WERI-Rb-1 (cell line): ENCODE measurements around the gene COX8A.

Source experiments
- DNase-seq: peaks from one replicate; pipeline ENCODE4 v3.0.0-alpha.2; 2020
- H3K27ac ChIP-seq: fragments of 250-450 bp; sonication (Bioruptor Pico); 2 replicates; pipeline ENCODE4 v1.5.1; 2020; ENCODE audit warnings: mild to moderate bottlenecking, moderate library complexity
- H3K27me3 ChIP-seq: fragments of 250-450 bp; sonication (Bioruptor Pico); 2 replicates; pipeline ENCODE4 v1.5.1; 2021; ENCODE audit warnings: mild to moderate bottlenecking, low read depth, moderate library complexity; ENCODE audit not compliant: insufficient read depth, severe bottlenecking
- H3K36me3 ChIP-seq: fragments of 250-450 bp; sonication (Bioruptor Pico); 2 replicates; pipeline ENCODE4 v1.5.1; 2020; ENCODE audit warnings: mild to moderate bottlenecking, moderate library complexity
- H3K4me3 ChIP-seq: 2 replicates; pipeline ENCODE4 v1.5.1; 2011; ENCODE audit warnings: low read depth, mild to moderate bottlenecking, control low read depth, low read length
- H3K9me3 ChIP-seq: fragments of 250-450 bp; sonication (Bioruptor Pico); 2 replicates; pipeline ENCODE4 v1.5.1; 2021; ENCODE audit warnings: mild to moderate bottlenecking, moderate library complexity; ENCODE audit not compliant: severe bottlenecking
- TF ChIP-seq, protein P1 (sequence below): IDR thresholded peaks from 2 replicates; pipeline ENCODE4 v1.5.1; 2011; ENCODE audit warnings: low read depth, mild to moderate bottlenecking, control low read depth, inconsistent platforms, low read length

Gene COX8A

GRCh38 chr11:63942803-63943202 lies 31.6 kb upstream of the COX8A start:
- H3K36me3 ChIP-seq, result peaks cover 40% of the 10 kb centered on the region
- H3K27me3 ChIP-seq, result no peaks in the 10 kb centered on the region
- no peak overlapping the region for H3K4me3 ChIP-seq
- DNase-seq, result no peak
- H3K9me3 ChIP-seq, result no peaks in the 10 kb centered on the region
- TF ChIP-seq, protein P1, sequence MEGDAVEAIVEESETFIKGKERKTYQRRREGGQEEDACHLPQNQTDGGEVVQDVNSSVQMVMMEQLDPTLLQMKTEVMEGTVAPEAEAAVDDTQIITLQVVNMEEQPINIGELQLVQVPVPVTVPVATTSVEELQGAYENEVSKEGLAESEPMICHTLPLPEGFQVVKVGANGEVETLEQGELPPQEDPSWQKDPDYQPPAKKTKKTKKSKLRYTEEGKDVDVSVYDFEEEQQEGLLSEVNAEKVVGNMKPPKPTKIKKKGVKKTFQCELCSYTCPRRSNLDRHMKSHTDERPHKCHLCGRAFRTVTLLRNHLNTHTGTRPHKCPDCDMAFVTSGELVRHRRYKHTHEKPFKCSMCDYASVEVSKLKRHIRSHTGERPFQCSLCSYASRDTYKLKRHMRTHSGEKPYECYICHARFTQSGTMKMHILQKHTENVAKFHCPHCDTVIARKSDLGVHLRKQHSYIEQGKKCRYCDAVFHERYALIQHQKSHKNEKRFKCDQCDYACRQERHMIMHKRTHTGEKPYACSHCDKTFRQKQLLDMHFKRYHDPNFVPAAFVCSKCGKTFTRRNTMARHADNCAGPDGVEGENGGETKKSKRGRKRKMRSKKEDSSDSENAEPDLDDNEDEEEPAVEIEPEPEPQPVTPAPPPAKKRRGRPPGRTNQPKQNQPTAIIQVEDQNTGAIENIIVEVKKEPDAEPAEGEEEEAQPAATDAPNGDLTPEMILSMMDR, result no peak
- no peak overlapping the region for H3K27ac ChIP-seq

- H3K27ac ChIP-seq, result peak overlapping the region; percentile 11; the same call in 1 of the 2 replicates
- no peaks in the 10 kb centered on the region for H3K9me3 ChIP-seq
Observed at GRCh38 chr11:63944987-63945386, 29.4 kb upstream of the COX8A start.

DNA sequence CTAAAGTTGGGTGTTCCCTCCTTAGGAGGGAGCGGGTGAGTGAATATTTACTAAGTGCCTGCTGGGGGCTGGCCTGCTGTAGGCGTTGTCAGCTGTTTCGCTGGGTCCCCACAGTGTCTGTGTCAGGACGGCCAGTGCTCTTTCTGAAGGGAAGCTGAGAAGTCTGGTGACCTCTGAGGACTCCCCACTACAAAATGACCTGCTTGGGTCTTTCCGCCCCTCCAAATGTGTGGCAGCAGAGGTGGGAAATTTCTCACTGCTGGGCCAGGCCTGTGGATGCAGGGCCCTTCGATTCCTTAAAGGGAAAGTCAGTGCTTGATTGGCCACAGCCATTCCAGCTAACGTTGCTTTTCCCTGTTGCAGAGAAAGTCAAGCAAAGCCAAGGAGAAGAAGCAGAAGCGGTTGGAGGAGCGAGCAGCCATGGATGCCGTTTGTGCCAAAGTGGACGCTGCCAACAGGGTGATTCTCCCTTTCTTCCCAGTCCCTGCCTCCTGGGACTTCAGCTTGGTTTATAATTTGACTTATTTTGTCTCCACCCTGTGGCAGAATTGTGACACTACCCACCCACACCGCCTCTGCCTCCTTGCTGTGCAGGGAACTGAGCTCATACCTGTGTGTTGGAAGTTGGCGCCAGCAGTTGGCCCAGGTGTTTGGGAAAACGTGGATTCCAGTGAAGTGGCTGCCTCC lies 28.8 kb upstream of the COX8A start:
- peaks cover 58% of the 10 kb centered on the region for H3K36me3 ChIP-seq
- no peak overlapping the region for H3K4me3 ChIP-seq
- DNase-seq, result peak; percentile 67
- H3K27ac ChIP-seq, result peak overlapping the region; percentile 11; the same call in 1 of the 2 replicates
- TF ChIP-seq, protein P1, result peak; percentile 69
- H3K27me3 ChIP-seq, result no peaks in the 10 kb centered on the region
- H3K9me3 ChIP-seq, result no peaks in the 10 kb centered on the region

More at GRCh38 chr11:63944987-63945386, 29.4 kb upstream of the COX8A start:
- Histone ChIP-seq H3K36me3 (peaks cover 58% of the 10 kb centered on the region), H3K4me3 (no peak overlapping the region), H3K27me3 (no peaks in the 10 kb centered on the region)
- TF ChIP-seq, protein P1, result no peak
- DNase-seq, result no peak

DNA sequence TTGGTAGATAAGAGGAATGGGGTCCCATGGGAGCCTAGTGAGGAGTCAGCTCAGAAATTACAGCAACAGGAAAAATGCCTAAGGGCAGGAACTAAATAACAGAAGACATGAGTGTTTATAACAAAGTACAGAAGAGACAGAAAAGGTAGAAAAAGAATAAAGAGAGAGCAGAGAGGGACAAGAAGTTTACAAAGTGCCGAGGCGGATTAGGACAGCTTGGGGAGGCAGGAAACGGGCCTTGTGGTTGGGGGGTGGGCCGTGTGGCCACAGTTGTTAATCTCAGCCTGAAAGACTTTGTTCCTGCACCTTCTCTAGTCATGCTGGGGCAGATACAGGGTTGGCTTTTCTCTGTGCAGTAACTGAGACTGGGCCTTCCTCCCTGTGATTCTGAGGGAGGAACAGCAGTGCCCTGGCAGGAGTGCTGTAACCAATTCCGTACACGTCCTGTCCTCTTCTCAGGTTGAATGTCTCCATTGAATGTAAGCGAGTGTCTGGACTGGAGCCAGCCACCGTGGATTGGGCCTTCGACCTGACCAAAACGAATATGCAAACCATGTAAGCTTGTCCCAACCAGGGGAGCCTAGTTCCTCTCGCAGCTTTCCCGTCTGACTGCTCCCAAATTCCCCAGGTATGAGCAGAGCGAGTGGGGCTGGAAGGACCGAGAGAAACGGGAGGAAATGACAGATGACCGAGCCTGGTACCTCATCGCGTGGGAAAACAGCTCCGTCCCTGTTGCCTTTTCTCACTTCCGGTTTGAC lies 22.5 kb upstream of the COX8A start:
- no peak for DNase-seq
- TF ChIP-seq, protein P1, result no peak
- H3K36me3 ChIP-seq, result peaks cover 82% of the 10 kb centered on the region
- H3K4me3 ChIP-seq, result no peak overlapping the region
- no peaks in the 10 kb centered on the region for H3K27me3 ChIP-seq
- H3K27ac ChIP-seq, result no peak overlapping the region
- no peaks in the 10 kb centered on the region for H3K9me3 ChIP-seq

DNA sequence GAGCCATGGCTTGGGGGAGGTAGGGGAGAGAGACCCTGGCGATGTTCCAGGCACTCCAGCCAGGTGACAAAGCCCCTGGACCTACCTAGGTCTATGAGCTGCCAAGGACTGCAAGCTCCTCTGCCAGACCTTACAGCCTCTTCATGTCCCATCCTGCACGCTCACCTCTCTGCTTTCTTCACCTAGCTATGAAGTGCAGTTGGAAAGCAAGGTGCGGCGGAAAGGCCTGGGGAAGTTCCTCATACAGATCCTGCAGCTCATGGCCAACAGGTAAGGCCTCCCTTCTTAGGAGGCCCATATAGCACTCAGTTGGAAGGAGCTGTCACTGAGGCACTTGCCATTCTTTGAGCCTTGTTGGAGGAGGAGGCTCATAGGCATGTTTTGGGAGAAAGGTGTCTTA lies 21.9 kb upstream of the COX8A start:
- peaks cover 81% of the 10 kb centered on the region for H3K36me3 ChIP-seq
- no peak overlapping the region for H3K27ac ChIP-seq
- TF ChIP-seq, protein P1, result no peak

More for the DNA sequence above, 21.9 kb upstream of the COX8A start:
- Histone ChIP-seq H3K27me3 (no peaks in the 10 kb centered on the region), H3K4me3 (no peak overlapping the region), H3K9me3 (no peaks in the 10 kb centered on the region)
- no peak for DNase-seq
